ENCODE data around the gene ARL14. TPM values are rescaled to one million over a fixed set of nuclear protein-coding genes. Genes with fewer than 3 reads are reported as not detected.

ARL14 gene
- total RNA-seq, 4 donors from 2014 or later, result 0.70 to 0.92 (median 0.76) TPM; not detected in 1

GRCh38 chr3:160719710-160720109 is 42.8 kb downstream of the ARL14 start:
- H3K9me3 ChIP-seq, result no peaks in the 10 kb centered on the region
- DNase-seq, result no peak
- 53 to 97% methylated on average over 5 to 9 of the region's 11 CpGs for WGBS, 2 donors
- H3K27me3 ChIP-seq, result no peaks in the 10 kb centered on the region
- intact Hi-C loops (cut with DNase I), result no loop called here
- H3K27ac ChIP-seq, result no peak overlapping the region
- H3K4me1 ChIP-seq, result no peaks in the 10 kb centered on the region
- H3K36me3 ChIP-seq, result no peaks in the 10 kb centered on the region
- no peak overlapping the region for H3K4me3 ChIP-seq
- TF ChIP-seq, protein P1, sequence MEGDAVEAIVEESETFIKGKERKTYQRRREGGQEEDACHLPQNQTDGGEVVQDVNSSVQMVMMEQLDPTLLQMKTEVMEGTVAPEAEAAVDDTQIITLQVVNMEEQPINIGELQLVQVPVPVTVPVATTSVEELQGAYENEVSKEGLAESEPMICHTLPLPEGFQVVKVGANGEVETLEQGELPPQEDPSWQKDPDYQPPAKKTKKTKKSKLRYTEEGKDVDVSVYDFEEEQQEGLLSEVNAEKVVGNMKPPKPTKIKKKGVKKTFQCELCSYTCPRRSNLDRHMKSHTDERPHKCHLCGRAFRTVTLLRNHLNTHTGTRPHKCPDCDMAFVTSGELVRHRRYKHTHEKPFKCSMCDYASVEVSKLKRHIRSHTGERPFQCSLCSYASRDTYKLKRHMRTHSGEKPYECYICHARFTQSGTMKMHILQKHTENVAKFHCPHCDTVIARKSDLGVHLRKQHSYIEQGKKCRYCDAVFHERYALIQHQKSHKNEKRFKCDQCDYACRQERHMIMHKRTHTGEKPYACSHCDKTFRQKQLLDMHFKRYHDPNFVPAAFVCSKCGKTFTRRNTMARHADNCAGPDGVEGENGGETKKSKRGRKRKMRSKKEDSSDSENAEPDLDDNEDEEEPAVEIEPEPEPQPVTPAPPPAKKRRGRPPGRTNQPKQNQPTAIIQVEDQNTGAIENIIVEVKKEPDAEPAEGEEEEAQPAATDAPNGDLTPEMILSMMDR (IDR thresholded peaks at IDR 0.05), result no peak
- TF ChIP-seq POLR2A (IDR thresholded peaks at IDR 0.05), result no peak

DNA sequence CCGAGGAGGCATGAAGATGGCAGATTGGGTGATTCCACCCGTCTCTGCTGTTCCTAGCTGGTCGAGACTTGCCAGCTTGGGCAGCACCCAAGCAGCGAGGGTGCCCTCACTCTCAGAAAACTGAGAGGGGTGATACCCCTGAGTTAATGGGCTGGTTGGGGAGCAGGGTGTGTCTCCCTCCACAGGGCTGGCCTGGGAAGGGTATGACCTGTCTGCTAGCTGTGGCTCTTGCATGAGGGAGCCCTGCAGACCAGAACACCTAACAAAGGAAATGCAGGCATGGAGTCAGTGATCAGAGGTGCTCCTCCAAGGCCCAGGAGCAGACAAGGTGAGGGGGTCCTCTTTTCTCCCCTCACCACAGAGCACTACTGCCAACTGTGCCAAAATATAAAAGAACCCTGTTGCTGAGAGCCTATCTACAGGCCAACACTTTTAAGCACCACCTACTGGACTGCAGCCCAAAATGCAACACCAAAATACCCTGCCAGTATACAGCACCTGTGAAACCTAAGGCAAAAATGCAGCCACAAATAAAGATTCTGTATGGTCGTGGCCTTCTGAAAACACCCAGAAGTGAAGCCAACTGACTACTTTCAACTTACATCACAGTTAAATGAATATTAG is 43.3 kb downstream of the ARL14 start:
- DNase-seq, result no peak
- intact Hi-C loops (cut with DNase I), result no loop called here
- no peaks in the 10 kb centered on the region for H3K27me3 ChIP-seq
- H3K36me3 ChIP-seq, result no peaks in the 10 kb centered on the region
- no peaks in the 10 kb centered on the region for H3K4me1 ChIP-seq
- TF ChIP-seq, protein P1 (IDR thresholded peaks at IDR 0.05), result peak in 1 of 6 experiments; percentile 22
- no peak for TF ChIP-seq POLR2A (IDR thresholded peaks at IDR 0.05)
- 38 to 53% methylated on average over 1 to 5 of the region's 5 CpGs for WGBS, 2 donors
- no peaks in the 10 kb centered on the region for H3K9me3 ChIP-seq
- no peak overlapping the region for H3K4me3 ChIP-seq
- no peak overlapping the region for H3K27ac ChIP-seq

DNA sequence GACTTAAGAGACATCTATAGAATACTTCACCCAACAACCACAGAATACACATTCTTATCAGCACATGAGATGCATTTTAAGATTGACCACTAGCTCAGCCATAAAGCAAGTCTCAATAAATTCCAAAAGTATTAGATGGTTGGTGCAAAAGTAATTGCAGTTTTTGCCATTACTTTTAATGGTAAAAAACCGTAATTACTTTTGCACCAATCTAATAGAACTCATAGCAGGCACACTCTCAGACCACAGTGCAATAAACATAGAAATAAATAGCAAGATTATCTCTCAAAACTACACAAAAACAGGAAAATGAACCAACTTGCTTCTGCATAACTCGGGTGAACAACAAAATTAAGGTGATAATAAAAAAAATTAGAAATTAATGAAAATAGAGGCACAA is 45.4 kb downstream of the ARL14 start:
- no peak for DNase-seq
- H3K4me1 ChIP-seq, result no peaks in the 10 kb centered on the region
- TF ChIP-seq, protein P1 (IDR thresholded peaks at IDR 0.05), result no peak
- no peak for TF ChIP-seq POLR2A (IDR thresholded peaks at IDR 0.05)
- no peaks in the 10 kb centered on the region for H3K9me3 ChIP-seq
- no peak overlapping the region for H3K4me3 ChIP-seq
- 73 to 76% methylated on average over 2 of the region's 2 CpGs for WGBS, 2 donors
- H3K36me3 ChIP-seq, result no peaks in the 10 kb centered on the region
- no peak overlapping the region for H3K27ac ChIP-seq
- intact Hi-C loops (cut with DNase I), result no loop called here
- H3K27me3 ChIP-seq, result no peaks in the 10 kb centered on the region

DNA sequence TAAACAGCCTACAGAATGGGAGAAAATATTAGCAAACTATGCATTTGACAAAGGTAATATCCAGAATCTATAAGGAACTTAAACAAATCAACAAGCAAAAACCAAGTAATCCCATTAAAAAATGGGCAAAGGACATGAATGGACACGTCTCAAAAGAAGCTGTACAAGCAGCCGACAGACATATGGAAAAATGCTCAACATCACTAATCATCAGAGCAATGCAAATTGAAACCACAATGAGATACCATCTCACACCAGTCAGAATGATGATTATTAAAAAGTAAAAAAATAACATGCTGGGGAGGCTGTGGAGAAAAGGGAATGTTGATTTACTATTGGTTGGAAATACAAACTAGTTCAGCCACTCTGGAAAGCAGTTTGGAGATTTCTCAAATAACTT is 48.4 kb downstream of the ARL14 start:
- TF ChIP-seq, protein P1 (IDR thresholded peaks at IDR 0.05), result no peak
- TF ChIP-seq POLR2A (IDR thresholded peaks at IDR 0.05), result no peak
- no peak overlapping the region for H3K27ac ChIP-seq
- H3K4me1 ChIP-seq, result no peaks in the 10 kb centered on the region
- no peaks in the 10 kb centered on the region for H3K27me3 ChIP-seq
- 50 to 52% methylated on average over 2 of the region's 2 CpGs for WGBS, 2 donors
- intact Hi-C loops (cut with DNase I), result no loop called here
- H3K36me3 ChIP-seq, result no peaks in the 10 kb centered on the region
- no peak for DNase-seq
- no peaks in the 10 kb centered on the region for H3K9me3 ChIP-seq
- H3K4me3 ChIP-seq, result no peak overlapping the region

Small RNA genes within 50 kb of the gene (small RNA-seq; reads per million reads assigned to genes)
- 0 to 0.41 (median 0.12) reads per million in 4 donors for gene RF00139

Other genes with a start within 250 kb of the ARL14 start
- gene TRIM59, start 227.4 kb upstream of the ARL14 start, total RNA-seq, result 10 to 100 TPM in 1 of 4 donors, 1 to 10 TPM in 3; 4.9 to 14.7 (median 8.9) TPM
- gene KPNA4, start 111.6 kb upstream of the ARL14 start, total RNA-seq, result 10 to 100 TPM; 19.9 to 34.7 (median 23.4) TPM
- 10 to 100 TPM in 2 of 4 donors, 1 to 10 TPM in 2; 9.1 to 18.1 (median 12.1) TPM for gene PPM1L, start 79.1 kb downstream of the ARL14 start, total RNA-seq

Data from esophagus squamous epithelium (tissue), 5 donors.